Naive B cell (primary cell): Measurements from ENCODE around the gene USP34. TPM values are rescaled to one million over a fixed set of nuclear protein-coding genes. Genes with fewer than 3 reads are reported as not detected.
"Not testable (repeated sequence)": the region's sequence is repeated elsewhere in the genome, so short reads cannot be mapped to it uniquely, and the experiment has no call there.

Experiments
- ATAC-seq, 2 donors: fragments of 150-1000 bp; cut with Tn5 transposase; 2 replicates each; pipeline ENCODE4 v1.10.0; 2021; ENCODE audit warnings: low read depth in 2 of 2, mild to moderate bottlenecking in 2 of 2, moderate library complexity in 2 of 2
- DNase-seq: peaks from one replicate; pipeline ENCODE4 v3.0.0; 2022
- H3K27ac Mint-ChIP-seq, 6 donors: one replicate each; pipeline ENCODE4 v1.8.0; 2020 to 2022; ENCODE audit warnings: mild to moderate bottlenecking in 6 of 6, mixed read lengths in 6 of 6, moderate library complexity in 5 of 6, inconsistent platforms in 2 of 6
- H3K27me3 Mint-ChIP-seq, 3 donors: one replicate each; pipeline ENCODE4 v1.8.0; 2021 to 2022; ENCODE audit warnings: mixed read lengths in 3 of 3, mild to moderate bottlenecking in 1 of 3
- H3K36me3 Mint-ChIP-seq, 2 donors: one replicate each; pipeline ENCODE4 v1.8.0; 2020 to 2022; ENCODE audit warnings: mixed read lengths in 2 of 2, inconsistent platforms in 1 of 2, mild to moderate bottlenecking in 1 of 2
- H3K4me1 Mint-ChIP-seq, 3 donors: one replicate each; pipeline ENCODE4 v1.8.0; 2020 to 2022; ENCODE audit warnings: mixed read lengths in 3 of 3, inconsistent platforms in 1 of 3, mild to moderate bottlenecking in 1 of 3, moderate library complexity in 1 of 3
- H3K4me3 Mint-ChIP-seq, 8 donors: one replicate each; pipeline ENCODE4 v1.8.0; 2020 to 2022; ENCODE audit warnings: mild to moderate bottlenecking in 8 of 8, mixed read lengths in 8 of 8, moderate library complexity in 8 of 8, inconsistent platforms in 2 of 8
- H3K9me3 Mint-ChIP-seq, 7 donors: one replicate each; pipeline ENCODE4 v1.8.0; 2020 to 2022; ENCODE audit warnings: mixed read lengths in 7 of 7, mild to moderate bottlenecking in 5 of 7, inconsistent platforms in 2 of 7, moderate library complexity in 1 of 7
- polyA plus RNA-seq, 6 donors: library from polyadenylated mRNA; unstranded; fragments of 300-500 nt; fragmentation: Illumina TruSeq; gene quantifications; one replicate each; pipeline ENCODE4 v1.2.3, GENCODE V29; 2021; ENCODE audit warnings: low read depth in 6 of 6

The USP34 gene
- polyA plus RNA-seq, 6 donors from 2014 or later: 16.1 to 26.9 (median 21.4) TPM

DNA sequence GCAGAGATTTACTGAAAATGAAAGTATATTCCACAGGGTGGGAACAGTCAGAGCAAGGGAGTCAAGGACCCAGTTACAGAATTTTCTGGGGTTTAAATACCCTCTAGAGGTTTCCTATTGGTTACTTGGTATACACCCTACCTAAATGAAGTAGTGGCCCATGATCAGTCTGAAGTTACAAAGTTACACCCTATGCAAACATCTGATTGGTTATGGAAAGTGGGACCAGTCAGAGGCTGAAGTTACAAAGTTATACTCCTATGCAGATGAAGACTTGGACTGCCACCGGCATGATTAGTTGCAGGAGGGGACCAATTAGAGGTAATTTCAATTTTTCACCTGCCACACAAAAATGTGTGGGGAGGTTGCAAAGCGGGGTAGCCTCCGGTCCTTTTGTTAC lies 56.2 kb downstream of the USP34 start:
- Mint-ChIP-seq H3K4me1 (peaks cover 23 to 39% (median 23%) of the 10 kb centered on the region in 3 donors), H3K4me3 (no peak overlapping the region), H3K36me3 (peaks cover 0 to 12% of the 10 kb centered on the region in 2 donors), H3K9me3 (no peaks in the 10 kb centered on the region), H3K27me3 (no peaks in the 10 kb centered on the region), H3K27ac (peak overlapping the region in 3 of 6 donors; percentile 36 to 90 (median 59))
- no peak for ATAC-seq
- DNase-seq: no peak

- peak overlapping the region in 2 of 6 donors; percentile 1 to 76 for H3K27ac Mint-ChIP-seq
- H3K9me3 Mint-ChIP-seq: no peaks in the 10 kb centered on the region
- H3K36me3 Mint-ChIP-seq: peaks cover 0 to 9% of the 10 kb centered on the region in 2 donors
- no peak overlapping the region for H3K4me3 Mint-ChIP-seq
- ATAC-seq (no peak), DNase-seq (no peak)
- H3K27me3 Mint-ChIP-seq: no peaks in the 10 kb centered on the region
- H3K4me1 Mint-ChIP-seq: peaks cover 20 to 26% (median 23%) of the 10 kb centered on the region in 3 donors
Measured at GRCh38 chr2:61411109-61411508, 59.8 kb downstream of the USP34 start.

DNA sequence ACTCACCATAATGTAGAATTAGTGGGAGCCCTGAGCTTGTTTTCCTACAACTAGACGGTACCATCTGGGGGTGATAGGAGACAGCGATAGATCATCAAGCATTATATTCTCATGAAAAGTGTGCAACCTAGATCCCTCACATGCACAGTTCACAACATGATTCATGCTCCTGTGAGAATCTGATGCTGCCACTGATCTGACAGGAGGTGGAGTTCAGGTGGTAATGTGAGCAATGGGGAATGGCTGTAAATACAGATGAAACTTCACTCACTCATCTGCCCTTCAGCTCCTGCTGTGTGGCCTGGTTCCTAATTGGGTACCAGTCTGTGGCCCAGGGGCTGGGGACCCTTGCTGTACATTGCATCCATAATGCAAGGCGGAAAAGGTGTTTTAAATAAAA lies 60.7 kb downstream of the USP34 start:
- Mint-ChIP-seq H3K27ac (no peak overlapping the region), H3K4me1 (peaks cover 18 to 24% (median 23%) of the 10 kb centered on the region in 3 donors), H3K36me3 (peaks cover 0 to 16% of the 10 kb centered on the region in 2 donors), H3K4me3 (no peak overlapping the region), H3K9me3 (no peaks in the 10 kb centered on the region), H3K27me3 (no peaks in the 10 kb centered on the region)
- ATAC-seq (no peak), DNase-seq (no peak)

DNA sequence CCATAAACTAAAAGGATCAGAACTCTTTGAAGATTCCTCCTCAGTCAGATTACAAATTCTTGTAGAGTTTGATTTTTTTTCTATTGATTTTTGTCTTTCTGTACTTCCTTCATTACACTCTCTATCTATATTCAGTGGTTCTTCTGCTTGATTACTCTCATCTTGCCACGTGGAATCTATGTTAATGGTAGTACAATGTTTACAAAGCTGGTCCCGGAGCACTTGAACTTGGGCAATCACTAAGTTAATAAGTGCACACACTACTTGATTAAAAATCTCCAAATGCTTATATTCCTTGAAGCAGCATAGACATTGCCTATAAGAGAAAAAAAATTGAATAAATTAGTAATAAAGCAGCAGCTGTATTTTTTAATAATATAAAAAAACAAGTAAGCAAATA lies 65.1 kb downstream of the USP34 start:
- ATAC-seq: no peak
- DNase-seq: no peak
- Mint-ChIP-seq H3K36me3 (peaks cover 0 to 18% of the 10 kb centered on the region in 2 donors), H3K9me3 (no peaks in the 10 kb centered on the region), H3K27ac (peak overlapping the region in 3 of 6 donors; percentile 6 to 61 (median 60)), H3K27me3 (no peaks in the 10 kb centered on the region), H3K4me3 (no peak overlapping the region), H3K4me1 (peaks cover 7 to 12% (median 9%) of the 10 kb centered on the region in 3 donors)

DNA sequence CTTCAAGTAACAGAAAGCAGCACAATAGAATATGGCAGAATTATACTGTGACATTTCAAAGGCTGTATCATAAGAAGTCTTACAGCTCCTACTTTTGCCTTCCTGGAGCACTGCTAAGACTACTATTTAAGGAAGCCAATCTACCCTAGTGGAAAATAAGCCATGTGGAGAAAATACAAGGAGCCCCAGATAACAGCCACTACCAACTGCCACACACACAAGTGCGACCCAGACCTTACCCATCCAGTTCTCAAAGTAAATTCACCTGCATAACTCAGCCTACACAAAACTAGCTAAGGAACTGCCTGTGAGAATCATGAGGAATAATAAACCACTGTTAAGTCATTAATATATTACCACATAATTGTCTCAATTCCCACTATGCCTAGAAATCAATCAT lies 66.4 kb downstream of the USP34 start:
- Mint-ChIP-seq H3K36me3 (peaks cover 0 to 13% of the 10 kb centered on the region in 2 donors), H3K4me3 (no peak overlapping the region), H3K9me3 (no peaks in the 10 kb centered on the region), H3K27me3 (no peaks in the 10 kb centered on the region), H3K4me1 (peaks cover 4 to 6% (median 6%) of the 10 kb centered on the region in 3 donors), H3K27ac (peak overlapping the region in 1 of 6 donors; percentile 71)
- DNase-seq (no peak), ATAC-seq (no peak)

DNA sequence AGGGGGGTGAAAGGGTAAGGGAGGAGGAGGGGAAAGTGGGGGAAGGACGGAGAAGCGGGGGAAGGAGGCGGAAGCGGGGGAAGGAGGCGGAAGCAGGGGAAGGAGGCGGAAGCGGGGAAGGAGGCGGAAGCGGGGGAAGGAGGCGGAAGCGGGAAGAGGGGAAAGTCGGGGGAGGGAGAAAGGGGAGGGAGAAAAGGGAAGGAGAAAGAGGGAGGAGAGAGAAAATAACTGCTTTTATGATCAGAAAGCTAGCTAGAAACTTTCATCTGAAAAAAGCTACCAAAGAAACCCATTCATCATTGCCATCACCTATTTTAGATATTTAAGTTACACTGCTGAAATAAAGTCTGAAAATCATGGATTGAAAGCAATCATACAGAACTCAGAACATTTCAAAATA lies 72.5 kb downstream of the USP34 start:
- peaks cover 0 to 3% of the 10 kb centered on the region in 2 donors for H3K36me3 Mint-ChIP-seq
- H3K9me3 Mint-ChIP-seq: no peaks in the 10 kb centered on the region
- no peaks in the 10 kb centered on the region for H3K27me3 Mint-ChIP-seq
- H3K4me3 Mint-ChIP-seq: no peak overlapping the region
- peak overlapping the region in 1 of 6 donors; percentile 2 for H3K27ac Mint-ChIP-seq
- no peak for DNase-seq
- no peaks in the 10 kb centered on the region for H3K4me1 Mint-ChIP-seq
- no peak for ATAC-seq

DNA sequence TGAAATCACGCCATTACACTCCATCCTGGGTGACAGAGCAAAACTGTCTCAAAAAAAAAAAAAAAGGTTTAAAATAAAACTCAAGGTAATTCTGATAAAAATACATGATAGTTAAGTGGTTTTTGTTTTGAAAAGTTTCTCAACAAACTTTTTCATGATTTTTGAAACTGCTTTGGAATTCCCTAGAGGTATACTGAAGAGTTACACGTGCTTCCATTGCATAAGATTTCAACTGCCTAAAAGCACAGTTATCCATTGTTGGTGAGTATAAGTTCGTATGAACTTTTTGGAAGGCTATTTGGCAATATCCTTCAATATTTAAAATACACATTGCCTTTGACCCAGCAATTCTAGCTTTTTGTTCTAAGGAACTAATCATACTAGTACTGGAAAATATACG lies 74.9 kb downstream of the USP34 start:
- DNase-seq (no peak), ATAC-seq (no peak)
- Mint-ChIP-seq H3K9me3 (no peaks in the 10 kb centered on the region), H3K36me3 (peaks cover 0 to 3% of the 10 kb centered on the region in 2 donors), H3K27me3 (no peaks in the 10 kb centered on the region), H3K27ac (no peak overlapping the region), H3K4me3 (no peak overlapping the region), H3K4me1 (no peaks in the 10 kb centered on the region)

GRCh38 chr2:61387588-61387987 lies 83.3 kb downstream of the USP34 start:
- H3K4me3 Mint-ChIP-seq, H3K27me3 Mint-ChIP-seq, H3K9me3 Mint-ChIP-seq, H3K4me1 Mint-ChIP-seq, DNase-seq, H3K36me3 Mint-ChIP-seq, ATAC-seq: not testable (repeated sequence)
- peak overlapping the region in 1 of 6 donors; percentile 27 for H3K27ac Mint-ChIP-seq

GRCh38 chr2:61380882-61381197 lies 90.0 kb downstream of the USP34 start:
- H3K27me3 Mint-ChIP-seq, ATAC-seq, H3K4me3 Mint-ChIP-seq, DNase-seq, H3K9me3 Mint-ChIP-seq: not testable (repeated sequence)
- Mint-ChIP-seq H3K36me3 (peaks cover 23 to 38% of the 10 kb centered on the region in 2 donors), H3K4me1 (peaks cover 2 to 23% (median 10%) of the 10 kb centered on the region in 3 donors), H3K27ac (peak overlapping the region in 1 of 6 donors; percentile 27)

DNA sequence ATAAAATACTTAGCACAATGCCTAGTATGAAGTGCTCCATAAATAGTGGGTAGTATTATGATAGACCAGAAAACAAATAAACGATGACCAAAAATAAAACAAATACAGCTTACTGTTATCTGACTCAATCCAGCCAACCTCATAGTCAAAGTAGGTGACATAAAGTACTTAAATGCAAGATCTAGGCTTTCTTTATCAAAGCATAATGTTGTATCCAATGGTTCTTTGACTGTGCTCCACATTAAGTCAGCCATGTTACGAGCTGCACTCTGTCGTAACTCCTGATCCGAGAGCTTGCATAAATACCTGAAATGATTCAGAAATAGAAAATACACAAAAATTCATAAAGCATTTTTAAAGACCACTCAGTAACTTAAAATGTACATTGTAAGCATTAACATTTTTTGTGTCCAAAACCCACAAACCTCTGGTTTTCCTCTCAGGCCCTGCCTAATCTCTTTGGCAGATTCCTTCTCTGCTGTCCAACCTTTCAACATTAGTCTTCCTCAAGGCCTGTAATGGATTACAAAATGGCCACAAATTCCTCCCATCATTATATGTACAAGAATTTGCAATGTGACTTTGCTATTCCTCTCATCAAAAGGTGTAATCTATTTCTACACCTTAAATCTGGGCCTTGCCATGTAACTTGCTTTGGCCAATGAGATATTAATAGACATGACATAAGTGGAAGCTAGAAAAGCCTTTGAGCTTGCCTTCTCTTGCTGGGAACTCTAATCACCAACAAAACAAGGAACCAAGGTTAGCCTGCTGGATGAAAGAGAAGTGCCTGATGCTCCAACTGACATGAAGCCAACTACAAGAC lies 90.6 kb downstream of the USP34 start:
- Mint-ChIP-seq H3K27me3 (no peaks in the 10 kb centered on the region), H3K4me1 (peaks cover 2 to 23% (median 10%) of the 10 kb centered on the region in 3 donors), H3K36me3 (peaks cover 24 to 40% of the 10 kb centered on the region in 2 donors), H3K9me3 (peaks cover 0 to 2% (median 0%) of the 10 kb centered on the region in 7 donors), H3K27ac (peak overlapping the region in 3 of 6 donors; percentile 16 to 27 (median 17)), H3K4me3 (no peak overlapping the region)
- DNase-seq: no peak
- ATAC-seq: no peak

DNA sequence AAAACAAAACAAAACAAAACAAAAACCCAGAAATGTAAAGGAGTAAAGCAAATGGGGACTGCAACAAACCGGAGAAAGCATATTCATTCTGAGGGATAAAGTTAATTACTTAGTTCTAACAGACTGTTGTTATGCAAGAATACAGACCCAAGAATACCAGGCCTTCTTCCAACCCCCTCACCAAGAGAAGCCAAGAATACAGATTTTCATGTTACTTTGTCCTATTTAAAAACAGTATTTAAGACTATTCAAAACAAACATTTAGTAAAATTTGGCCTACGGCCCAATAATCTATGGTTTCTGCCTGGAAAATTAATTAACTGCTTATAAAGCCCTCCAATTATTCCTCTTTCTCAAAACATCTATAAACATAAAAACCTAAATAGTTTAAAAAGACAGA lies 91.4 kb downstream of the USP34 start:
- H3K4me3 Mint-ChIP-seq: no peak overlapping the region
- peaks cover 2 to 23% (median 10%) of the 10 kb centered on the region in 3 donors for H3K4me1 Mint-ChIP-seq
- H3K27ac Mint-ChIP-seq: peak overlapping the region in 1 of 6 donors; percentile 58
- ATAC-seq (no peak), DNase-seq (no peak)
- H3K9me3 Mint-ChIP-seq: peaks cover 0 to 2% (median 0%) of the 10 kb centered on the region in 7 donors
- H3K27me3 Mint-ChIP-seq: no peaks in the 10 kb centered on the region
- H3K36me3 Mint-ChIP-seq: peaks cover 27 to 43% of the 10 kb centered on the region in 2 donors

DNA sequence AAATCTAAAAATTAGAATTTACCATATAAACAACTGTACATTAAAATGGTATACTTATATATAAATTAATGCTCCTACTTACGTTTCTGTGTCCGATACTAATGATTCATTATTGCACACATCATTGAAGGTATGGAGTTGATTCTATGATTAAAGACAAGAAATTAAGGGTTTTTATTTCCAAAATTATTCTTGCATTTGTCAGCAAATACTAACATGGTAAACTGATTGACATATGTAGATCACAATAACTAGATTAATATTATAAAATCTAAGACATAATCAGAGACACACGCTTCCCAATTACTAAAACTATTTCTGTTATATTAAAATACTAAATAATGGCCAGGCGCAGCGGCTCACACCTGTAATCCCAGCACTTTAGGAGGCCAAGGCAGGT lies 92.6 kb downstream of the USP34 start:
- no peak overlapping the region for H3K27ac Mint-ChIP-seq

DNA sequence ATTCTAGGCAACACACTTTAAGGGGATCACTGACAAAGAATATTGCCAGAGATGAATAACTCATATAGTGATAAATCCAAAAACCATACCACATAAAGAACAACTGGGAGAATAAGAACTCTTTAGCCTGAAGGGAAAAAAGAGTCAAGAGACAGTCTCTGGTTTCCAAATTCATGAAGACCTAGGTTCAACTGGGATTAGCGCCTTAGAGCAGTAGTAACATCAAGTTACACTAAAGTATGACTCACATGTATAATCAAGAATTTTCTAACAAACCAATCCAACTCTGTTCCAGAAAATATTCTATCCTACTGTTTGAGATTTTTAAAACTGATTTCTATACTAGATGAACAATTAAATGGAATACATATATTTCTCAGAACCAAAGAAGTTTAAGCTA lies 93.8 kb downstream of the USP34 start:
- Mint-ChIP-seq H3K36me3 (peaks cover 27 to 41% of the 10 kb centered on the region in 2 donors), H3K27me3 (no peaks in the 10 kb centered on the region), H3K4me3 (no peak overlapping the region), H3K9me3 (peaks cover 0 to 2% (median 0%) of the 10 kb centered on the region in 7 donors), H3K27ac (peak overlapping the region in 1 of 6 donors; percentile 59), H3K4me1 (peaks cover 0 to 19% (median 6%) of the 10 kb centered on the region in 3 donors)
- ATAC-seq (no peak), DNase-seq (no peak)

More for the DNA sequence above, 92.6 kb downstream of the USP34 start:
- DNase-seq (no peak), ATAC-seq (no peak)
- Mint-ChIP-seq H3K36me3 (peaks cover 34 to 48% of the 10 kb centered on the region in 2 donors), H3K4me1 (peaks cover 2 to 23% (median 10%) of the 10 kb centered on the region in 3 donors), H3K9me3 (peaks cover 0 to 2% (median 0%) of the 10 kb centered on the region in 7 donors), H3K27me3 (no peaks in the 10 kb centered on the region), H3K4me3 (no peak overlapping the region)

DNA sequence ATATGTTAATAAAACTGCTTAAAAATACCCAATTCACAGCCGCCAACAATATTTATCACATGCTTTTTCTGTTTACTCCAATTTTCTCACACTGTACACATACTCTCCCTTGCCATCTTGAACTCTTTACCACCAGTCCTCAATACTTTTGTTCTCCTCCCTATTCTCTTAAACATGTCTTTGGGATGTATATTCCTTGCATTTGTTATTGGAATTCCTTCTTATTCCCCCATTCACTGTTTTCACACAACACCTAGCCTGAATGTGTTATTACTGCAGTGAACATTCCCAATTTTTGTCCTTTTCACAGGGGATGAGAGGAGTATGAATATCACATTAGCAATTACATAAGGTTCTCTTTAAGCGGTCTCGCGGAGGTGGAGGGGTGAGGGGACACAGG lies 94.7 kb downstream of the USP34 start:
- Mint-ChIP-seq H3K4me3 (no peak overlapping the region), H3K4me1 (peaks cover 0 to 11% (median 5%) of the 10 kb centered on the region in 3 donors), H3K9me3 (peaks cover 0 to 2% (median 0%) of the 10 kb centered on the region in 7 donors), H3K36me3 (peaks cover 18 to 36% of the 10 kb centered on the region in 2 donors), H3K27me3 (no peaks in the 10 kb centered on the region), H3K27ac (peak overlapping the region in 2 of 6 donors; percentile 1 to 49)
- DNase-seq (no peak), ATAC-seq (no peak)
